HEK293 (cell line): ENCODE results near the gene PCP4.

Experiments used
- CTCF ChIA-PET: fragments of 350-600 bp; formaldehyde crosslinking; extraction: SDS; loops from one replicate; lab custom pipeline; 2021; ENCODE audit warnings: antibody characterized with exemption; lab: Yijun Ruan, JAX
- POLR2A ChIA-PET: fragments of 300-600 bp; formaldehyde crosslinking; extraction: SDS; loops from one replicate; lab custom pipeline; 2020; ENCODE audit warnings: antibody characterized with exemption, inconsistent platforms; lab: Yijun Ruan, JAX
- H3K27ac ChIP-seq: fragments of 200-500 bp; sonication (Bioruptor generic); 2 replicates; pipeline ENCODE4 v1.5.1; 2014; ENCODE audit warnings: low read depth, low read length, control low read depth, inconsistent platforms; ENCODE audit errors: extremely low read depth
- H3K36me3 ChIP-seq, 2 experiments: fragments of 200-500 bp in 1 of 2; sonication (Bioruptor generic) in 1 of 2; 1 replicate in 1 of 2; 2 replicates in 1 of 2; pipeline ENCODE4 v1.5.1; 2014 to 2017; ENCODE audit warnings: inconsistent platforms in 2 of 2, low read length in 2 of 2; ENCODE audit not compliant: control insufficient read depth in 2 of 2, insufficient read depth in 1 of 2
- H3K4me1 ChIP-seq: fragments of 200-500 bp; sonication (Bioruptor generic); 2 replicates; pipeline ENCODE4 v1.5.1; 2014; ENCODE audit warnings: mild to moderate bottlenecking, low read length, inconsistent platforms; ENCODE audit not compliant: control insufficient read depth, insufficient read depth
- H3K4me3 ChIP-seq: 2 replicates; pipeline ENCODE4 v1.5.1; 2011; ENCODE audit warnings: low read depth, mild to moderate bottlenecking, control low read depth, low read length, moderate library complexity
- H3K9me3 ChIP-seq: fragments of 200-500 bp; sonication (Bioruptor generic); 2 replicates; pipeline ENCODE4 v1.5.1; 2014; ENCODE audit warnings: low read depth, low read length, inconsistent platforms; ENCODE audit not compliant: control insufficient read depth, insufficient read depth
- BCL11A ChIP-seq: fragments of 450-650 bp; formaldehyde crosslinking; IDR thresholded peaks from 2 replicates; pipeline ENCODE4 v1.5.1; 2016; ENCODE audit warnings: low read depth, missing biosample characterization, missing genetic modification characterization
- HOXD13 ChIP-seq: sonication (generic); formaldehyde crosslinking; IDR thresholded peaks from 2 replicates; pipeline ENCODE4 v1.8.0; 2022; ENCODE audit warnings: missing genetic modification reagents, borderline replicate concordance
- MZF1 ChIP-seq: fragments of 450-650 bp; formaldehyde crosslinking; IDR thresholded peaks from 2 replicates; pipeline ENCODE4 v1.5.1; 2017; ENCODE audit warnings: missing biosample characterization, missing genetic modification characterization, borderline replicate concordance
- YY1 ChIP-seq: fragments of 450-650 bp; formaldehyde crosslinking; IDR thresholded peaks from 2 replicates; pipeline ENCODE4 v1.5.1; 2018; ENCODE audit warnings: missing biosample characterization, missing genetic modification characterization
- ZNF24 ChIP-seq: fragments of 450-650 bp; formaldehyde crosslinking; IDR thresholded peaks from 2 replicates; pipeline ENCODE4 v1.5.1; 2016; ENCODE audit warnings: missing biosample characterization, missing genetic modification characterization
- ZNF266 ChIP-seq: fragments of 450-650 bp; formaldehyde crosslinking; IDR thresholded peaks from 2 replicates; pipeline ENCODE4 v1.5.1; 2016; ENCODE audit warnings: missing biosample characterization, missing genetic modification characterization, low read depth
- ZNF621 ChIP-seq: fragments of 450-650 bp; formaldehyde crosslinking; IDR thresholded peaks from 2 replicates; pipeline ENCODE4 v1.5.1; 2017; ENCODE audit warnings: missing biosample characterization, missing genetic modification characterization
- TF ChIP-seq, protein P1 (sequence below): fragments of 450-650 bp; formaldehyde crosslinking; IDR thresholded peaks from 2 replicates; pipeline ENCODE4 v1.5.1; 2016; ENCODE audit warnings: missing biosample characterization, missing genetic modification characterization
- TF ChIP-seq, protein P2 (sequence below): fragments of 450-650 bp; formaldehyde crosslinking; IDR thresholded peaks from 2 replicates; pipeline ENCODE4 v1.5.1; 2016; ENCODE audit warnings: missing biosample characterization, missing genetic modification characterization
- TF ChIP-seq, protein P3 (sequence below): fragments of 450-650 bp; formaldehyde crosslinking; IDR thresholded peaks from 2 replicates; pipeline ENCODE4 v1.5.1; 2017; ENCODE audit warnings: missing biosample characterization, missing genetic modification characterization
- TF ChIP-seq, protein P4 (sequence below): fragments of 450-650 bp; formaldehyde crosslinking; IDR thresholded peaks from 2 replicates; pipeline ENCODE4 v1.5.1; 2016; ENCODE audit warnings: missing biosample characterization, missing genetic modification characterization

Gene PCP4

DNA sequence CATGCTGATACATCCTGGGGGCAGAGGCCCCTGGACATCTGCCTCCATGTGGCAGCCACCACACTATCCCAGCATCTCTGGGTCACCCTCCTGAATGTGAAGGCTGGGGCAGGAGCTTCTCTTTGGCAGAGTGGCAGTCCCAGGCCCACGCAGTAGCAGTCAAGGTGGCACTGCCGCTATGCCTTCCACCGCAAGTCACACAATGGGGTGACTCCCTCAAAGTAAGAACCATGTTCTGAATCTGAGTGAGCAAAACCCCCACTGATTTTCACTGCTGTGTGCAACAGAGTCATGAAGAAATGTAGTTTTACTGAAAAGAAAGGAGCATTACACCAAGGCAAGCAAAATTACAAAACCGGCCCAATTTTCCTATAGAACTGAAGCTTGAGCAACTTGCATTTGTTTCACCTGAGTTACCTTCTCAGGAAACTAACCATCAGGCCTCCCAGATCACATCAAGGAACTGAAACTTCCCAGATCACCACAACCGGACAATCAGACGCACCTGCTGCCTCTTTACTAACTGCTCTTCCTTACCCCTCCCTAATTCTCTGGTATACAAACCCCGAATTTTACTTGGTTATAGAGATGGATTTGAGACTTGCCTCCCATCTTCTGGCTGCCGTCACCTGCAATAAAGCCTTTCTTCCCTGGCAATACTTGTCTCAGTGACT, 102.6 kb downstream of the PCP4 start:
- H3K4me1 ChIP-seq, result no peaks in the 10 kb centered on the region
- no peak overlapping the region for H3K4me3 ChIP-seq
- H3K9me3 ChIP-seq, result no peaks in the 10 kb centered on the region
- POLR2A ChIA-PET, result no interaction called here
- no peak overlapping the region for H3K27ac ChIP-seq
- CTCF ChIA-PET, result no interaction called here
- TF ChIP-seq, protein P1, sequence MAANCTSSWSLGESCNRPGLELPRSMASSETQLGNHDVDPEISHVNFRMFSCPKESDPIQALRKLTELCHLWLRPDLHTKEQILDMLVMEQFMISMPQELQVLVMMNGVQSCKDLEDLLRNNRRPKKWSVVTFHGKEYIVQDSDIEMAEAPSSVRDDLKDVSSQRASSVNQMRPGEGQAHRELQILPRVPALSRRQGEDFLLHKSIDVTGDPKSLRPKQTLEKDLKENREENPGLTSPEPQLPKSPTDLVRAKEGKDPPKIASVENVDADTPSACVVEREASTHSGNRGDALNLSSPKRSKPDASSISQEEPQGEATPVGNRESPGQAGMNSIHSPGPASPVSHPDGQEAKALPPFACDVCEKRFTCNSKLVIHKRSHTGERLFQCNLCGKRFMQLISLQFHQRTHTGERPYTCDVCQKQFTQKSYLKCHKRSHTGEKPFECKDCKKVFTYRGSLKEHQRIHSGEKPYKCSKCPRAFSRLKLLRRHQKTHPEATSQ, result no peak
- TF ChIP-seq ZNF621 (tag by site-specific recombination) (no peak), ZNF24 (no peak), YY1 (tag by site-specific recombination) (no peak), BCL11A (tag by site-specific recombination) (no peak)
- TF ChIP-seq, protein P2, sequence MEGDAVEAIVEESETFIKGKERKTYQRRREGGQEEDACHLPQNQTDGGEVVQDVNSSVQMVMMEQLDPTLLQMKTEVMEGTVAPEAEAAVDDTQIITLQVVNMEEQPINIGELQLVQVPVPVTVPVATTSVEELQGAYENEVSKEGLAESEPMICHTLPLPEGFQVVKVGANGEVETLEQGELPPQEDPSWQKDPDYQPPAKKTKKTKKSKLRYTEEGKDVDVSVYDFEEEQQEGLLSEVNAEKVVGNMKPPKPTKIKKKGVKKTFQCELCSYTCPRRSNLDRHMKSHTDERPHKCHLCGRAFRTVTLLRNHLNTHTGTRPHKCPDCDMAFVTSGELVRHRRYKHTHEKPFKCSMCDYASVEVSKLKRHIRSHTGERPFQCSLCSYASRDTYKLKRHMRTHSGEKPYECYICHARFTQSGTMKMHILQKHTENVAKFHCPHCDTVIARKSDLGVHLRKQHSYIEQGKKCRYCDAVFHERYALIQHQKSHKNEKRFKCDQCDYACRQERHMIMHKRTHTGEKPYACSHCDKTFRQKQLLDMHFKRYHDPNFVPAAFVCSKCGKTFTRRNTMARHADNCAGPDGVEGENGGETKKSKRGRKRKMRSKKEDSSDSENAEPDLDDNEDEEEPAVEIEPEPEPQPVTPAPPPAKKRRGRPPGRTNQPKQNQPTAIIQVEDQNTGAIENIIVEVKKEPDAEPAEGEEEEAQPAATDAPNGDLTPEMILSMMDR, result no peak
- TF ChIP-seq, protein P3, sequence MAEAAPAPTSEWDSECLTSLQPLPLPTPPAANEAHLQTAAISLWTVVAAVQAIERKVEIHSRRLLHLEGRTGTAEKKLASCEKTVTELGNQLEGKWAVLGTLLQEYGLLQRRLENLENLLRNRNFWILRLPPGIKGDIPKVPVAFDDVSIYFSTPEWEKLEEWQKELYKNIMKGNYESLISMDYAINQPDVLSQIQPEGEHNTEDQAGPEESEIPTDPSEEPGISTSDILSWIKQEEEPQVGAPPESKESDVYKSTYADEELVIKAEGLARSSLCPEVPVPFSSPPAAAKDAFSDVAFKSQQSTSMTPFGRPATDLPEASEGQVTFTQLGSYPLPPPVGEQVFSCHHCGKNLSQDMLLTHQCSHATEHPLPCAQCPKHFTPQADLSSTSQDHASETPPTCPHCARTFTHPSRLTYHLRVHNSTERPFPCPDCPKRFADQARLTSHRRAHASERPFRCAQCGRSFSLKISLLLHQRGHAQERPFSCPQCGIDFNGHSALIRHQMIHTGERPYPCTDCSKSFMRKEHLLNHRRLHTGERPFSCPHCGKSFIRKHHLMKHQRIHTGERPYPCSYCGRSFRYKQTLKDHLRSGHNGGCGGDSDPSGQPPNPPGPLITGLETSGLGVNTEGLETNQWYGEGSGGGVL, result no peak
- TF ChIP-seq, protein P4, sequence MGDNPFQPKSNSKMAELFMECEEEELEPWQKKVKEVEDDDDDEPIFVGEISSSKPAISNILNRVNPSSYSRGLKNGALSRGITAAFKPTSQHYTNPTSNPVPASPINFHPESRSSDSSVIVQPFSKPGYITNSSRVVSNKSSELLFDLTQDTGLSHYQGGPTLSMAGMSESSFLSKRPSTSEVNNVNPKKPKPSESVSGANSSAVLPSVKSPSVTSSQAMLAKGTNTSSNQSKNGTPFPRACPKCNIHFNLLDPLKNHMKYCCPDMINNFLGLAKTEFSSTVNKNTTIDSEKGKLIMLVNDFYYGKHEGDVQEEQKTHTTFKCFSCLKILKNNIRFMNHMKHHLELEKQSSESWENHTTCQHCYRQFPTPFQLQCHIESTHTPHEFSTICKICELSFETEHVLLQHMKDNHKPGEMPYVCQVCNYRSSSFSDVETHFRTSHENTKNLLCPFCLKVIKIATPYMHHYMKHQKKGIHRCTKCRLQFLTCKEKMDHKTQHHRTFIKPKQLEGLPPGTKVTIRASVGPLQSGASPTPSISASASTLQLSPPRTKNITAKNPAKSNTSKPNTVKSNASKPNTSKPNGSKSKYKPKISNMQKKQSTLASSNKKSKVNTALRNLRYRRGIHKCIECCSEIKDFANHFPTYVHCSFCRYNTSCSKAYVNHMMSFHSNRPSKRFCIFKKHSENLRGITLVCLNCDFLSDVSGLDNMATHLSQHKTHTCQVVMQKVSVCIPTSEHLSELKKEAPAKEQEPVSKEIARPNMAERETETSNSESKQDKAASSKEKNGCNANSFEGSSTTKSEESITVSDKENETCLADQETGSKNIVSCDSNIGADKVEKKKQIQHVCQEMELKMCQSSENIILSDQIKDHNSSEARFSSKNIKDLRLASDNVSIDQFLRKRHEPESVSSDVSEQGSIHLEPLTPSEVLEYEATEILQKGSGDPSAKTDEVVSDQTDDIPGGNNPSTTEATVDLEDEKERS (tag by site-specific recombination), result no peak
- no peaks in the 10 kb centered on the region for H3K36me3 ChIP-seq

DNA sequence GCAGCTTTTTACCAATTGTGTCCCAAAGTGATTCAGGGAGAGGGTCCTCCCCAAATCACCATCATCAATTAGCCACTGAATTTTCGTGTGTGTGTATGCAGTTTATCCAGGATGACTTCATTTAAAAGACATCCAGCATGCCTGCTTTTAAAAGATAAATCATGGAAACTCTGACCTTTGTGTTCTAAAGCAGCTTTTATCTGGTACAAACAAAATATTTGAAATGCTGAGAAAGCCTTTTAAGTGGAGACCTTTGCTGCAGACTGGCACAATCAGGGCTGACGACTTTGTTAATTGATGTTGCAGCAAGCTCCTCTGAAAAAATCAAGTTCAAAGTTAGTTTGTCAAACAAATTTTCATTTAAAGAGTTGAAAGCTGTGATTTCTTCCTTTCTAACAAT, 104.7 kb downstream of the PCP4 start:
- CTCF ChIA-PET, result interaction anchor here (0.8 to 1.0 kb wide), 3 partner anchors 23 to 184 kb away, joined by 3 read pairs; partner anchors contain the start of gene PCP4
- Histone ChIP-seq H3K27ac (no peak overlapping the region), H3K36me3 (no peaks in the 10 kb centered on the region), H3K4me3 (no peak overlapping the region), H3K9me3 (no peaks in the 10 kb centered on the region), H3K4me1 (no peaks in the 10 kb centered on the region)
- POLR2A ChIA-PET, result no interaction called here
- TF ChIP-seq, protein P3, result no peak
- no peak for TF ChIP-seq MZF1 (tag by site-specific recombination)
- TF ChIP-seq ZNF266 (tag by site-specific recombination), result no peak
- no peak for TF ChIP-seq HOXD13 (CRISPR knock-in tag)
